ENCODE data around the gene GNPDA1.
A peak's percentile ranks its signal among the peaks of the same experiment; 100 is the strongest.
"Not testable (repeated sequence)": the region's sequence is repeated elsewhere in the genome, so short reads cannot be mapped to it uniquely, and the experiment has no call there.

GNPDA1 gene

DNA sequence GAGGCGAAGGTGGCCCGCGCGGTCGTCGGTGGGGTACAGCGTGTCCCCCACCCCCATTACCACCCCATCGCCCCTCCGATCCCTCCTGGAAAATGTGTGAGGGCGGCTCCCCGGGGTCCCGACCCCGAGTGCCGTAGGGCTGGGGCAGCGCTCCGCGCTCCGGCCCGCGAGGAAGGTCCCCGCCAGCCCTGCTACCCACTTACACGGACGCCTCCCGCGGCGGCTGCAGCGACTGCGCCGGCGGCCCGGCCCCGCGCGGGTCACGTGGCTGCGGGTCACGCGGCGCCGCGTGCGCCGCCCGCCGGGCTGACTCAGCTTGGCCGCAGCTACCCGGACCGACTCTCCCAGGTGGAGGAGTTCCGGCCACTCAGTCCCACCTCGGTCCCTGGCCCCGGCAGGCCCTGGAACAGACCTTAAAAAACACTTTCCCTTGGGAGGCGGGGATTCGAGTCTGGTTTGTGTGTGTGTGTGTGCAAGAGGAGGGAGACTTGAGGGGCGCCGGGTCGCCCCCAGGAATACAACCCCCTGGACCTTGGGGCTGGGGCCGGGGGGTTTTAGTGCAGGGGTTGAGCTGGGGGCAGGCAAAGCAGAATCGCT lies at the start of gene GNPDA1:
Gene GNPDA1, minus strand, starts transcription at position 236 of the 597 bp plus-strand sequence. CDS start 992 bp downstream, outside the sequence.
- DNase-seq (ENCODE audit: low spot score) = peak; percentile 69

DNA sequence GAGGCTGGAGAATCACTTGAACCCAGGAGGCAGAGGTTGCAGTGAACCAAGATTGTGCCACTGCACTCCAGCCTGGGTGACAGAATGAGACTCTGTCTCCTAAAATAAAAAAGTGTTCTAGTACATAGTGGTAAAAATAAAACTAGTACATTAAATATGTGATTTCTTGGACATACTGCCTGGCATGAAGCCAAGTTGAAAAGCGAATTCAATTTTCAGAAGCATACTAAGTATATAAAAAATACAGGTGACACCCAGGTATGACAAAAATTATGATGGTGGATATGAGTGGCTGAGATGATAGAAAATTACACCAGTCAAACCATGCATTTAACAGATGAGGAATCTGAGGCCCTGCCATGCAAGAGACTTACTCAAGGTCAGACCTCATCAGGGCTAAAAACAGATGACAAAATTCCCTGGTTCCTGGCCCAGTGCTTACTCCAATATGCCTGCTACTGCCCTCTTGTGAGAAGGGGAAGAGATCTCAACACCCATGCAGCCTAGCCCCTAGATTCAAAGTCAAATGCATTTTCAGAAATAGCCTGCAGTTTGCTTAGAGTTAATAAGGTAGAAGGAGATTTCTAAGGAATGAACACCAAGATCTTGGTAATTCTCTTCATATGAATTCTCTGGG lies 46.6 kb upstream of the GNPDA1 start:
- DNase-seq (ENCODE audit: low spot score) = no peak

DNA sequence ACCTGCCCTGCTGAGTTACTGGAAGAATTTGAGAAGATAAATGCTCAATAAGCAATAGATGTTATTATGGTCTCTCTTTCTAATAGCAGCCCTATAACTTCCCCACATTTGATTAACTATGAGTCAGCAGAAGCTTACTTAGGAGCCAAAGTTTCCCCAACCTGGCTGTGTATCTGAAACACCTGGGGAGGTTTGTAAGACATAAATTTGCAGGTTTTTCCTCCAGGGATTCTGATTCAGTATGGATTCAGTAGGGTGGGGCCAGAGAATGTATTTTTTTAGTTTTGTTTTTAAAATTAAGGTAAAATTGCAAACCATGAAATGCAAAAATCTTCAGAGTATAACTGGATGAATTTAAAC lies 44.9 kb upstream of the GNPDA1 start:
- DNase-seq (ENCODE audit: low spot score) = no peak

DNA sequence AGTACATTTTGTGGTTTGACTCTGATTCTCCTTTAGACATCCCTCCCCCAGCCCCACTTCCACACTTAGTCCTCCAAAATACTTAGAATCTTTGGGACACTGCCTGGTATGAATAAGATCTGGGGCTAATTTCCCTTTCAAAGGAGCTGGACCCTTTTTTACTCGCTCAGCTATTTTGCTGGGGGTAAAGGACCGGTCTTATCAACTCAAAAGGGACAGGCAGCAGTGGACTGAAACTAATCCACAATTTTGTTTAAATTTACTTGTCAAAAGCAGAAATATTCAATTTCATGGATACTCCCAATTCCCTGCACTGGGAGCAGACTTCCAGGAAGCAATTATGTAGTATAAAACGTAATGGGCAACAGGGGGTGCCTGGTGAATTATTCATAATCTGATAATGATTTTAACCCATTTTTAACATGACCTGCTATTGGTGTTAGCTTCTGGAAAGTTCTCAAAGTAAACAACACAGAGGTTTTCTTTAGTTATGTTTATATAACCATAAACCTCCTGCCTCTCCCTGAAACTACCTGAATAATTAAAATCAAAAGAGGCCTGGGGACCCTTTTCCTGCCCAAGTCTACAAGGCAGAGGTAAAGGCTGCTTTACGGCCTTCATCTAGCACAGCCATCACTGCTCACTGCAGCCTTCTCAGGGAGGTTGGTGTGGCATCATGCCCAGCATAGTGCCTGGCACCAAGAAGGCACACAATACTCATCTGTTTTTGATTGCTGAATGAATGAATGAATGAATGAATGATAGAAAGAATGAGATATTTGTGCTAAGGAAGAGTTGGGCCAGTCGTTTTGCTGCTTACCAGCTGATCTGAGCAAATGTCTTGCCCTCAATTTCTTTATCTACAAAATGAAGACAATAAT lies 44.2 kb upstream of the GNPDA1 start:
- DNase-seq (ENCODE audit: low spot score) = no peak

DNA sequence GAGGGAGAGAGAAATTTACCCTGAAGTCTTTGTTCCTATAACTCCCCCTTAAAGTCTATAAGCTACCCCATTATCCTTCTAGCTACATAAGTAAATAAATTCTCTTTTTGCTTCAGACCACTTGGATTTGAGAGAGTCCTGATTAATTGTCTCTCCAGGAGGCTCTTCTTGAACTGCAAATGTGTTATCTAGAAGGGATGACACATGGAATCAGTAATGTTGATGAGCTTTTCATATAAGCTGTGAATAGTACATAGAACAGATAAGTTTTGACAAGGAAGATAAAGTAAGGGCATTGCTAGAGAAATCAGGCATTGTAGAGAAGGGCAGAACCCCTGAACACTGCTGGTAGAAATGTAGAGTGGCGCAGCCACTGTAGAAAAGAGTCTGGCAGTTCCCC lies 42.5 kb upstream of the GNPDA1 start:
- DNase-seq (ENCODE audit: low spot score) = no peak

DNA sequence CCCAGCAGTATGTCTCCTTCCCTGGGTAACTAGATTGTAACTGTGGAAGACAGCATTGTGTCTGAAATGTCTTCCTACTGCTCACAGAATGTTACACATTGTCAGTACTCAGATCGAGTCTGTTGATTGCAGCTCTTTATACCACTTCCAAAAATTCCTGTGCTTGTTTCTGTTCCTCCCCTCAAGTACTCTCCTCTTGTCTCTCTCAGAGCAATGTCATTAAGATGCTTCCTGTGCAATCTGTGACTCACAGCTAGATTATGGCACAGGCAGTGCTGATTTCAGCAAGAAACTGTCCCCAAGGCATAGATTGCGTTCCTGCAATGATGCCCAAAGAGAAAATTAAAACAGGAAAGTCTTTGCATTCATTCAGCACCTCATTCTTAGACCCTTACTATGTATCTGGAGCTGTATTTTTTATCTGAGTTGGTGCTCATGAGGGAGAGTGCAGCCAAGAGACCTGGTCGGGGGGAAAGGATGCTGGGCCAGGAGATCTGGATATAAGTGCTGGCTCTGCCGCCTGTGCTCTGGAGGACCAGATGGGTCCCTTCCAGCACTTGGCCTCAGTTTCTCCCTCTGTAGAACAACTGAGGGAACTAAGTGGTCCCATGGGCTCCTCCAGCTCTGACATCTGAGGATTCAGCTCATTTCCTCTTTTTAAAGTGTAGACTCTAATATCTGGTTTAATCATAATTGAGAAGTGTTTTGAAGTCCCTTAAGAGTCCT lies 40.8 kb upstream of the GNPDA1 start:
- DNase-seq (ENCODE audit: low spot score) = peak; percentile 30

DNA sequence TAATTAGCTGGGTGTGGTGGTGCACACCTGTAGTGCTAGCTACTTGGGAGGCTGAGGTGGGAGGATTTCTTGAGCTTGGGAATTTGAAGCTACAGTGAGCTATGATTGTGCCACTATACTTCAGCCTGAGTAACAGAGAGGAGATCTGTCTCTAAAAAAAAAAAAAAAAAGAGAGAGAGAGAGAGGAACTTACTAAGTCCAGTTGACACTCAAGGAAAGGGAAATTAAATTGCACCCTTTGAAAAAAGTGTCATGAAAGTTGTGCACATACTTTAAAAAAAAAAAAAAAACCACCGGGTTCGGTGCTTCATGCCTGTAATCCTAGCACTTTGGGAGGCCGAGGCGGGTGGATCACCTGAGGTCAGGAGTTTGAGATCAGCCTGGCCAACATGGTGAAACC lies 39.2 kb upstream of the GNPDA1 start:
- DNase-seq (ENCODE audit: low spot score) = not testable (repeated sequence)

DNA sequence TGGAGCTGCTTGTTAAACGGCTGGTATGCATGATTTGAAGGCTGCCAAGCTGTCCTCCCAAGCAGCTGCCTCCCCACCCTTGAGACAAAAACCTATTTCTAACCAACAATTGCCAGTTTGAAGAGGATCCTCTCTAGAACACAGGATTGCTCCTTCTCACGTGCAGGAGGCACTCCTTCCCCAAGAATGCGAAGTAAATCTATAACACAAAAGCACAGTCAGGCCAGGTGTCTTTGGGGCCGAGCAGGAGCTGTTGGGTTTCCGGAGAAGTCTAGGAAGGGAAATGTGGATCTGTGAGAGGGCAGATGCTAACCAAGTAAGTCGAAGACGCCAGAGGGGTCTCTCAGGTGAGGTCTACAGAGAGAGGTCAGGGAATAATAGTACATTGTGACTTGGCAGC lies 35.4 kb upstream of the GNPDA1 start:
- no peak for DNase-seq (ENCODE audit: low spot score)

DNA sequence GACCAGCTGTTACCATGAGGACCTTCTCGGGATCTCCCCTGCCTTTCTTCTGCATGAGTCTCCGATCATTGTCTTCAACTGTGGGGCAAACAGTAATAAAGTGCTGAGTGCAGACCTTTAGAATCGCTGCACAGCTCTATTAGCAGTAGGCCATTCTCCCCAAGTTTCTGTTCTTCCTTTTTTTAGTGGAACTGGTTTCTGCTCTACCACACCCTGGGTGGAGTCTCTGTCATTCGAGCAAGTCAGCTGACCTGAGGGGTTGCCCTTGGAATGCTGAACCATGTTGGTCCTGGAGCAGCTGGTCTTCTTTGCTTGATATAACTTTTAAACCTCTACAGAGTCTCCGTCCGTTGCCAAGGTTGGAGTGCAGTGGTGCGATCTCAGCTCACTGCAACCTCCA lies 33.4 kb upstream of the GNPDA1 start:
- no peak for DNase-seq (ENCODE audit: low spot score)

DNA sequence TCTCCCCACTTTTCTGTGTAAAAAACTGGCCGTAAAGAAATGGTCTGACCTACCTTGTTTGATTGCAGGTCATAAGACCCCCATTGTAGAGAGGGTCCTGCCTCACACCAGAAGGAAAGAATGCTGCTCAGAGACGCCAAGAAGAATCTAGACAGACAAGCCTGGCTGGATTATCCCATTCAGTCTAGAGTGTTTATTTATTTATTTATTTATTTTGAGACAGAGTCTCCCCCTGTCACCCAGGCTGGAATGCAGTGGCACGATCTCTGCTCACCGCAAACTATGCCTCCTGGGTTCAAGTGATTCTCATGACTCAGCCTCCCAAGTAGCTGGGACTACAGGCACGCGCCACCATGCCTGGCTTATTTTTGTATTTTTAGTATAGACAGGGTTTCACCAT lies 28.1 kb upstream of the GNPDA1 start:
- not testable (repeated sequence) for DNase-seq (ENCODE audit: low spot score)

DNA sequence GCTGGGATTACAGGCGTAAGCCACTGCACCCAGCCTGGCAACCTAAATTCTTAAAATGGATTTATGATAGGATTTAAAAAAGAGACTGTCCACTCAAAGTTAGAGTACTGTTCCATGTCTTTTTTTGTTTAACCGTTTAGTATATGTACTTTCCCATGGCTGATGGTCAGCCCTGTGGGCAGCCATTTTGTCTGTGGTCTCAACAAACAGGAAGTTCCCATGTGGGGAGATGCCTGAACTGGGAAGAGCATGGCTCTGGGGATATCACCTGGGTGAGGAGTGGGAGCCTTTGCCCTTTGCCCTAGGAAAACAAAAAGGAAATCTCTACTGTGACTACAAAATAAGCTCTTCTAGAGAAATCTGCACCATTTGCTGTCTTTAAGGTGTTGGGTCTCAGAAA lies 27.5 kb upstream of the GNPDA1 start:
- no peak for DNase-seq (ENCODE audit: low spot score)

DNA sequence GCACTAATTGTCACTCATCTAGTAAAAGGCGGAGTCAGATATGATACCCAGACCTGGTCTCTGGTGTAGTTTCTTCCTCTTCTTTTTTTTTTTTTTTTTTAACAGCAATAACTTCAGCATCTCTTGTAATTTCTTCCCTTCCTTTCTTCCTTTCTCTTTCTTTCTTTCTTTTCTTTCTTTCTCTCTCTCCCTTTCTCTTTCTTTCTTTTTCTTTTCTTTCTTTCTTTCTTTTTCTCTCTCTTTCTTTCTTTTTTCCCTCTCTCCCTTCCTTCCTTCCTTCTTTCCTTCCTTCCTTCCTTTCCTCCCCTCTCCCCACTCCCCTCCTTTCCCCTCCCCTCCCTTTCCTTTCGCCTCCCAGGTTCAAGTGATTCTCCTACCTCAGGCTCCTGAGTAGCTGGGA lies 25.9 kb upstream of the GNPDA1 start:
- DNase-seq (ENCODE audit: low spot score) = no peak

DNA sequence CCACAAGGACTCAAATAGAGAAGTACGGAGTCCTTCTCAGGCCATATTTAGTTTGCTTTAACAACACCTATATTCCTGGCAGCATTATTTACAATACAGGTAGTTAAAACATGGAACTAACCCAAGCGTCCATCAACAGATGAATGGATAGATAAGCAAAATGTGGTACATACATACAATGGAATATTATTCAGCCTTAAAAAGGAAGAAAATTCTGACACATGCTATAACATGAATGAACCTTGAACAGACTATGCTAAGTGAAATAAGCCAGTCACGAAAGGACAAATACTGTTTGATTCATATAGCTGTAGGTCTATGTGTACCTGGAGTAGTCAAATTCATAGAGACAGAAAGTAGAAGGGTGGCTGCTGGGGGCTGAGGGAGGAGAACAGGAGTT lies 24.8 kb upstream of the GNPDA1 start:
- not testable (repeated sequence) for DNase-seq (ENCODE audit: low spot score)

DNA sequence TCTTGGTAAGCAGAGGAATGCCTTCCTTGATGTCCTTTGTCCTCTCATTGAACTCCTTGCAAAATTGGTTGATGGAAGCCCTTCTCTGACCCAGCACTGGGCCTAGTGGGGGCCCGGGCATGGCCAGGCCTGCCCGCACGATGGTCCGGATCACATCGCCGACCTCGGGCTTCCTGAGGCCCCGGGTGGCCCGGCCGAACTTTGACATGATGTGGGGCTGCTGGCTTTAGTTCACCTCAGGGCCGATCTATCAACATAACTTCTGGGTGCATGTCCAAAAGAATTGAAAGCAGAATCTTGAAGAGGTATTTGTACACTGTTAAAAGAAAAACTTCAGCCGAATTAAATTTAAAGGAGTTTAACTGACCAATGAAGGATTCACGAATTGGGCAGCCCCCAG lies 24.1 kb upstream of the GNPDA1 start:
- no peak for DNase-seq (ENCODE audit: low spot score)

DNA sequence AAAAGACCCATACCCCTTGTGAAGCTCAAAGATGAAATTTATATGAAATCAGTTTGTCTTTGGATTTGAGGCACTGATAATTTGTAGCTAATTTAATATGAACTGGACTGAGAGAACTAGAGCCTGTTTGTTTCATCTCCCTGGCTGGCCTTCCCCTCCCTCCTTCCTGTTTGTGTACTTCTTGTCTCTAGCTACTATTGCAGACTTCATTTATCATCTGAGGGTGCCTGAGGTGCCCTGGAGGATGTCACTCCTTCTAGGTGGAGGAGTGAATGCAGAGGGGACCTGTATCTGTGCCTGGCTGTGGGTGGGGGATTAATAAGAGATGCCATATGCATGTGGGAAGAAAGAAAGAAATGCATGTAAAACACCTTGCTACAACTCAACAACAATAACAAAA lies 22.2 kb upstream of the GNPDA1 start:
- DNase-seq (ENCODE audit: low spot score) = no peak

DNA sequence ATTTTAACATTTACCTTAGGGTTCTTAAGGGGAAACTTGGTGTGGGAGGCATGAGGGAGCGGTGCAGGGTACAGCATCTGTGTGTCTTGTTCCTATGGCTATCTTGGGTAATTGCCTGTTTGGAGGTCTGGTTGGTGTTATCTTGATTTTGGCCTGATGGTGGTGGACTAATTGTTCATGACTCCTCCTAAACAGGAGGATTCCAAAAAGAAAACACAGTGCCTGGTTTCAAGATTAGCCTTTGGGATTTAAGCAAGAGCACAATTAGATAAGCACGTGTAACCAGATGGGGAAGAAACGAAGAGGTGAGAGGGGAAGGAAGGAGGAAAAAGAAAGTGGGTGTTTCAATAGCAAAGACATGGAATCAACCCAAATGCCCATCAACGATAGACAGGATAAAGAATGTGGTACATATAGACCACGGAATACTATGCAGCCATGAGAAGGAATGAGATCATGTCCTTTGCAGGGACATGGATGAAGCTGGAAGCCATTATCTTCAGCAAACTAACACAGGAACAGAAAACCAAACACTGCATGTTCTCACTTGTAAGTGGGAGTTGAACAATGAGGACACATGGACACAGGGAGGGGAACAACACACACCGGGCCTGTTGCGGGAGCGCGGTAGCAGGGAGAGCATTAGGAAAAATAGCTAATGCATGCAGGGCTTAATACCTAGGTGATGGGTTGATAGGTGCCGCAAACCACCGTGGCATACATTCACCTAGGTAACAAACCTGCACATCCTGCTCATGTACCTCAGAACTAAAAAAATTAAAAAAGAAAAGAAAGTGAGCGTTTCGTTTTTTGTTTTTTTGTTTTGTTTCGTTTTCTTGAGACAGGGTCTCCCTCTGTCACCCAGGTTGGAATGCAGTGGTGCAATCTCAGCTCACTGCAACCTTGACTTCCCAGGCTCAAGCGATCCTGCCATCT lies 21.1 kb upstream of the GNPDA1 start:
- not testable (repeated sequence) for DNase-seq (ENCODE audit: low spot score)

DNA sequence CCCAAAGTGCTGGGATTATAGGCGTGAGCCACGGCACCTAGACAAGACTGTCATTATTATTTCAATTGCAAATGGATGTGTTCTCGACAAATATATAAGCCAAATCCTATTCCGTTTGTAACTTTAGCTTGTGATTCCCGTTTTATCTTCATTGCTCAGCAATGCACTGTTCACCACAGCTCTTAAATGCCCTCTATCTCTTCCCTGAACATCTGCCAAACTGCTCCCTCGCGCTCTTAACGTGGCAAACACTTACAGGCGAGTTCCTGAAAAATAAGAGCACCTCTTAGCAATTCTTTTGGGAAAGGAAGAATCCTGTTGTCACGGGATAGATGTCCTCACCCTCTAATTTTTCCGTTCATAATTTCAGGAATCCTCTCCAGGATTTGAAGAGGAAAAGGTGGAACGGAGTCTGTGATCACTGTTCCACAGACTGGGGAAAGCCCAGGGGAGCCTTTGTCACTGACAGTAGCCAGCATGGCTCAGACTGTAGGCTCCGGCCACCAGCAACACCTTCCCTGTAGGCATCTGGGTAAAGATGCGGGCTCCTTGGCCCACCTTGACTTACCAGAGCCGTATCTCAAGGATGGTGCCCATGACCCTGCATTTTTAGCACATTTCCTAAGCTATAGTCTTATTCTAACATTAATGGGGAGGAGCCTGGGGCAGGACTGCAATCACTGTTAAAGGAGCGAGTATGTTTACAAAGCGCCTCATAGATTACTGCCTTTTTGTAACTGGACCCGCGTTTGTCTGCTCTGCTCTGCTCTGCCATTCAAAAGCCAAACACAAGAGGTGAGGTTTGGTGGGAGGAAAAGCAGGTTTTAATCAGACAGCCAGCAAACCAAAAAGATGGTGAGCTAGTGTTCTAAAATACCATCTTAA lies 20.2 kb upstream of the GNPDA1 start:
- no peak for DNase-seq (ENCODE audit: low spot score)

DNA sequence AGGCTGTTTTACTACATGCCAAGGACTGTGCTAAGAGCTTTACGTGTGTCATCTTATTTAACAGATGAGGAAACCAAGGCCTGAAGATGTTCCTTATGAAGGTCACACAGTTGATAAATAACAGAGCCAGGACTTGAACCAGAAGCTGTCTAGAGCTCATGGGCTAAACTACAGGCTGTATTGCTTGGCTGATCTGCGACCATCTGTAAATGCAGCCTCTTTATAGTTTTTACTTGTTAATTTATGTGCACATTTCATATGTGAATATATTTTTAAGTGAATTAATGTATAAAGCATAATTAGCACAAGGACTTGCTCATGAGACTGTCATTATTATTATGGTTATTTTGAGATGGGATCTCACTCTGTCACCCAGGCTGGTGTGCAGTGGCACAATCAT lies 19.3 kb upstream of the GNPDA1 start:
- DNase-seq (ENCODE audit: low spot score) = no peak

DNA sequence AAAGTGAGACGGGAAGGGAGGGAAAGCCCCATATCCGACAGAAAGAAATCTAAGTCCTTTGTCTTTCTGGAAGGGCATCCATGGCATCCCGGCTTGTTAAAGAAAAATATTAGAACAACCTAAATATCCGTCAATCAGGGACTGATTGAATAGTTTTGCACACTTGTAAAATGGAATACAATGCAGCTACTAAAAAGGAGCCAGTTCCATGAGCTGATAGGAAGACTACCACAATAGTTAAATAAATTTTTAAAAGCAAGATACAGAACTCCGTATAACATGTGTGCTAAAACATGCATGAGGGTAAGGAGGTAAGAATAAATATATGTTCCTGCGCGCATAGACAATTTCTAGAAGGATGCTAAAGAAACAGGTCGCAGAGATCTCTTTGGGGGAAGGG lies 12.8 kb upstream of the GNPDA1 start:
- DNase-seq (ENCODE audit: low spot score) = no peak

DNA sequence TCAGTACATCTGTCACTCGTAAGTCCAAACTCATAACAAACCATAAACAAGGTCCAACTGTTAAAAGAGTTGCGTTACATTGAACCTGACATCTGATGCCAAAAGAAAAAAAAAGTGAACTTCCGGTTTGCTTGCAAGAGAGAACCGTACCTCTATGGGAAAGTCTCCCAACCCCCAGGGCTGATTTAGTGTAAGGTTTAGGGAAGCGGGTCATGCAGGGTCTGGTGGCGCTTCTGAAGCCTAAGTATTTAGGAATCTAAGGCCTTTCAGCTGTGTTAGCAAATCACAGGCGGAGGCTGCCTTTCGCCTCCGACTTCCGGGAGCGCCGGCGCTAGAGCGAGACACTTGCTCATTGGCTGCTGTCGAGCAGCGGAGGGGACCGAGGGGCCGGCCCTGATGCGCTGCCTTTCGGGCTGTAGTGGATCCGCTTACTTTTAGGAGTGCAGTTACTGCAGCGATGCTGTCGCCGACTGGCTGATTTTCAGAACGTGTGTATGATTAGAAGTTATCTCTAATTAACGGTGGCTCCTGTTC lies 12.0 kb upstream of the GNPDA1 start:
- peak; percentile 90 for DNase-seq (ENCODE audit: low spot score)

All from activated CD4-positive, alpha-beta T cell treated with anti-CD3 and anti-CD28 coated beads, Interleukin-2, Interleukin-4, amounts not matched to agents 100 ng/mL and 50 ng/mL, durations not matched to agents 16 hours and 8 hours (primary cell).